Smooth muscle cell (in vitro differentiated cells): ENCODE results near the gene MT1B. TPM values are rescaled to one million over a fixed set of nuclear protein-coding genes. Genes with fewer than 3 reads are reported as not detected.

ENCODE experiments used
- DNase-seq: peaks from one replicate; lab custom pipeline; 2025; ENCODE audit not compliant: unreplicated experiment; lab: John Stamatoyannopoulos, UW
- H2AFZ ChIP-seq: fragments of 200-600 bp; sonication (generic); 2 replicates; pipeline ENCODE4 v1.6.0; 2016; ENCODE audit warnings: antibody characterized with exemption, low read depth, mild to moderate bottlenecking
- H3F3A ChIP-seq: fragments of 200-600 bp; sonication (generic); 2 replicates; pipeline ENCODE4 v1.6.0; 2017; ENCODE audit warnings: antibody characterized with exemption, low read depth
- H3K27ac ChIP-seq: fragments of 200-600 bp; sonication (generic); 2 replicates; pipeline ENCODE4 v1.5.1; 2016; ENCODE audit warnings: low read depth, mild to moderate bottlenecking
- H3K27me3 ChIP-seq: fragments of 200-600 bp; sonication (generic); 2 replicates; pipeline ENCODE4 v1.6.1; 2016; ENCODE audit warnings: low read depth, mild to moderate bottlenecking
- H3K36me3 ChIP-seq: fragments of 200-600 bp; sonication (generic); 2 replicates; pipeline ENCODE4 v1.5.1; 2016; ENCODE audit warnings: low read depth
- H3K4me1 ChIP-seq: fragments of 200-600 bp; sonication (generic); 2 replicates; pipeline ENCODE4 v1.5.1; 2016; ENCODE audit warnings: low read depth
- H3K4me2 ChIP-seq: fragments of 200-600 bp; sonication (generic); 2 replicates; pipeline ENCODE4 v1.6.0; 2016; ENCODE audit warnings: mild to moderate bottlenecking
- H3K4me3 ChIP-seq: fragments of 200-600 bp; sonication (generic); 2 replicates; pipeline ENCODE4 v1.5.1; 2016; ENCODE audit warnings: mild to moderate bottlenecking
- H3K79me2 ChIP-seq: fragments of 200-600 bp; sonication (generic); 2 replicates; pipeline ENCODE4 v1.6.0; 2016; ENCODE audit warnings: low read depth, mild to moderate bottlenecking
- H3K9ac ChIP-seq: fragments of 200-600 bp; sonication (generic); 2 replicates; pipeline ENCODE4 v1.6.0; 2016; ENCODE audit warnings: low read depth
- H3K9me3 ChIP-seq: fragments of 200-600 bp; sonication (generic); replicated peaks from 2 replicates; pipeline ENCODE4 v1.5.1; 2016; ENCODE audit warnings: low read depth
- H4K20me1 ChIP-seq: fragments of 200-600 bp; sonication (generic); 2 replicates; pipeline ENCODE4 v1.6.0; 2016; ENCODE audit warnings: low read depth
- CTCF ChIP-seq: fragments of 200-600 bp; sonication (generic); IDR thresholded peaks from 2 replicates; pipeline ENCODE4 v1.5.1; 2017; ENCODE audit warnings: borderline replicate concordance, mild to moderate bottlenecking, antibody characterized with exemption; ENCODE audit not compliant: insufficient read depth, poor library complexity, severe bottlenecking
- WGBS: methylation state at CpG from one replicate; pipeline ENCODE4 v1.1.7; 2016; ENCODE audit warnings: low lambda C conversion rate; 5-methylcytosine and 5-hydroxymethylcytosine counted together
- polyA plus RNA-seq: library from polyadenylated mRNA; unstranded; fragments of >200 nt; fragmentation: Nextera tagmentation; extraction: Ambion mirVana; gene quantifications from 2 replicates; pipeline ENCODE4 v1.2.1, GENCODE V29; 2016
- total RNA-seq: library from RNA; depleted of rRNA; stranded (reverse); fragments of >200 nt; gene quantifications from 2 replicates; pipeline ENCODE4 v1.2.3, GENCODE V29; 2014

MT1B gene
- total and polyA plus RNA-seq, 2 experiments from 2014 or later: not detected

GRCh38 chr16:56667581-56668571, 16.2 kb downstream of the MT1B start, which contains the start of gene MT1G:
TSS of gene MT1G (minus strand) at chr16:56668065. CDS start at chr16:56667993, 72 bp downstream.
- Histone ChIP-seq H3K27me3 (peaks cover 100% of the 10 kb centered on the region), H3K9ac (no peak within 1 kb of the TSS), H4K20me1 (no peaks in the 10 kb centered on the region), H2AFZ (no peak within 1 kb of the TSS), H3K4me2 (no peak within 1 kb of the TSS), H3K36me3 (no peaks in the 10 kb centered on the region), H3K4me3 (no peak within 1 kb of the TSS), H3K27ac (no peak within 1 kb of the TSS), H3K79me2 (no peaks in the 10 kb centered on the region), H3K4me1 (no peaks in the 10 kb centered on the region), H3F3A (no peaks in the 10 kb centered on the region), H3K9me3 (no peaks in the 10 kb centered on the region)
- WGBS: 20% methylated on average over 30 of the region's 46 CpGs
- no peak for TF ChIP-seq CTCF
- no peak for DNase-seq

GRCh38 chr16:56669005-56669839, 17.5 kb downstream of the MT1B start, which contains the start of gene MT1H:
TSS of gene MT1H (plus strand) at chr16:56669814. CDS start at chr16:56669885, 71 bp downstream.
- 36% methylated on average over 16 of the region's 38 CpGs for WGBS
- peaks cover 100% of the 10 kb centered on the region for H3K27me3 ChIP-seq
- TF ChIP-seq CTCF: no peak

GRCh38 chr16:56669840-56670619, 18.3 kb downstream of the MT1B start:
- Histone ChIP-seq H2AFZ (no peak overlapping the region), H3K9ac (no peak overlapping the region), H3K4me3 (no peak overlapping the region), H3K79me2 (no peaks in the 10 kb centered on the region), H4K20me1 (no peaks in the 10 kb centered on the region), H3K27ac (no peak overlapping the region), H3K9me3 (no peaks in the 10 kb centered on the region), H3K4me2 (no peak overlapping the region), H3K27me3 (peaks cover 100% of the 10 kb centered on the region), H3F3A (no peaks in the 10 kb centered on the region), H3K36me3 (no peaks in the 10 kb centered on the region), H3K4me1 (no peaks in the 10 kb centered on the region)
- no peak for TF ChIP-seq CTCF
- DNase-seq: no peak
- 43% methylated on average over 19 of the region's 19 CpGs for WGBS

More at GRCh38 chr16:56669005-56669839, 17.5 kb downstream of the MT1B start, which contains the start of gene MT1H:
- H3K4me3 ChIP-seq: no peak within 1 kb of the TSS
- no peak within 1 kb of the TSS for H3K4me2 ChIP-seq
- H3K9me3 ChIP-seq: no peaks in the 10 kb centered on the region
- H3K9ac ChIP-seq: no peak within 1 kb of the TSS
- H3F3A ChIP-seq: no peaks in the 10 kb centered on the region
- no peak within 1 kb of the TSS for H2AFZ ChIP-seq
- no peaks in the 10 kb centered on the region for H4K20me1 ChIP-seq
- no peaks in the 10 kb centered on the region for H3K4me1 ChIP-seq
- no peaks in the 10 kb centered on the region for H3K79me2 ChIP-seq
- DNase-seq: no peak
- no peaks in the 10 kb centered on the region for H3K36me3 ChIP-seq
- no peak within 1 kb of the TSS for H3K27ac ChIP-seq
